ENCODE data around the gene DARS1.
"Not testable (repeated sequence)": the region's sequence is repeated elsewhere in the genome, so short reads cannot be mapped to it uniquely, and the experiment has no call there.

Gene DARS1

DNA sequence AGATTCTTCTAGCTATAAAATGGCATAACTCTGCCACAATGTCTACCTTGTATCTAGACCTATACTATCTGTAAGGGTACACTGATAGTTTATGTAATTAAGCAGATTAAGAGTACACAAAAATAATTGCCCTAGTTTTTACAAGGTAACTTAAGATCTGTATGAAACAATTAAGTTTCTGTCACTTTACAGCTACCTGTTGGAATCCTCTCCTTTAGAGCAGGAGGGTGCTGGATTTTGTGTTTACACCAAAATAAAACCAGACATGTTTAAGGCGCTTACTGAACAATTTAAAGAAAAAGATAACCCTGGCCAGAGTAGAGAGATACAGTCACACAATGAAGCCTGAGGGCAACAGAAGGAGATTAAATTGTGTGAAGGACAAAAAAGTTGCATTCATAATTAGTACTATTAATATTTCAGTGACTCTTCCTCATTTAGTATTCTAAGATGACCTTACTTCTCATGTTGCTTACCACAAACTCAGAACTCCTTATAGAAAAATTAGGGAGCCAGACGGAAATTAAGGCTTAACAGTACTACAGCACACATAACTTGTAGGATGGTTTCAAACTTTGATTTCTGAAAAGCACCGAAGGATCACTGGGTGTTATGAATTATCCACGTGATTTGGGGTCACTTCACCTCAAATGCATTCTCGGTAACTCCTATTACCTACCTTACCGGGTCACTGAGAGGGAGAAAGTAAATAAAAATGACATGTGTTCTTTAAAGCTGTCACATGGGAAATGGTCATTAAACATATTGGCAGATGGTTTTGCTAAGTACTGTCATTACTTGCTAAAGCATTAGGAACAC is 1.0 kb downstream of the DARS1 start:
- no peak for DNase-seq (ENCODE audit: low spot score)

DNA sequence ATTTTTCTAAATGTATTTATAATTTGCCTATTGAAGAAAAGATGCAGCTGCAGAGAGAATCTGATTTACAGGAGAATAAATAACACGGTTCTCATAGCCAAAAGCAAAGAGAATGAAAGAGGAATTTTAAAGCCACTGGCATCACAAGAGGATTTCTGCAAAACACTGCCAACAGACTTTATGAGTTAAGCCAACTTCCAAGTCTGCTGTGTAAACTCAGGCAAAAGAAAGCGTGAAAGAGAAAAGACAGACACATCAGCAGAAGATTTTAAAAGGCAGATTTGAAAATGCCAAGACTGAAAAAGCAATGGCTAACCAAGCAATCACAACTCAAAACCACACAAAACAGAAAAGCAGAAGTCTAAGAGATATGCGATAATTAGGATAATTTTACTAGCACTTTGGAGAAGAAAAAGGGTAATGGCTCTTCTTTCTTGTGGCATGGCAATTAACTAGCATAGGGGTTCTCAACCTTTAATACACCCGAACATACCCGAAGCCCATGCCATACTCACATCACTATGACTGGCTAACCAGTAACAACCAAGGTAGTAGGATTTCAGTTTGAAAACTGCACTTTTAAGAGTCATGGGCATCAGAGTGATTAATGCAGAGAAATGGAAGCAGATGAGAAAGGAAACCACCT is 4.9 kb downstream of the DARS1 start:
- no peak for DNase-seq (ENCODE audit: low spot score)

DNA sequence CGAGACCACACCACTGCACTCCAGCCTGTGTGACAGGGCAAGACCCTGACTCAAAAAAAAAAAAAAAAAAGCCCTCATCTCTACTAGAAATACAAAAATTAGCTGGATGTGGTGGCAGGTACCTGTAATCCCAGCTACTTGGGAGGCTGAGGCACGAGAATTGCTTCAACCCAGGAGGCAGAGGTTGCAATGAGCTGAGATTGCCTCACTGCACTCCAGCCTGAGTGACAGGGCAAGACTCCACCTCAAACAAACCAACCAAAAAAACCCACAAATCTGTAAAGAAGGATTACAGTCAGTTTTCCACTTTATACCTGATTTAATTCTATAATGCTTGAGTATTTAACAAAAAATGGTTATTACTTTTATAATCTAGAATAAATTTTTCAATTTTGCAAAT is 9.7 kb downstream of the DARS1 start:
- DNase-seq (ENCODE audit: low spot score) = no peak

DNA sequence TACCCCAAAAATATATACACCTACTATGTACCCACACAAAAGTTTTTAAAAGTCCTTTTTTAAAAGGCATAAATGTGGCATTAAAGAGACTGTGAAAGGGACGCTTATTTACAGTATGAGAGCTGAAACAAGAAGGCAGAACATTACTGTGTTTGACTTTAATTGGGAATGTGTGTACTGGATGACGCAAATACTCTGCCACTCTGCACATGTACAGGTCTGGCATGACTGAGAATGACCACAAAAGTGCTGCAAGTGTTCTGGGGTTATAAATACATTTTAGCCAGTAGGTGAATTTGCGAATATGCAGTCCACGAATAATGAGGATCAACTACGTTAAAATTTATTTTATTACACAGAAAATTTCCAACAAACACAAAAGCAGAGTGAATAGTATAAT is 11.4 kb downstream of the DARS1 start:
- no peak for DNase-seq (ENCODE audit: low spot score)

DNA sequence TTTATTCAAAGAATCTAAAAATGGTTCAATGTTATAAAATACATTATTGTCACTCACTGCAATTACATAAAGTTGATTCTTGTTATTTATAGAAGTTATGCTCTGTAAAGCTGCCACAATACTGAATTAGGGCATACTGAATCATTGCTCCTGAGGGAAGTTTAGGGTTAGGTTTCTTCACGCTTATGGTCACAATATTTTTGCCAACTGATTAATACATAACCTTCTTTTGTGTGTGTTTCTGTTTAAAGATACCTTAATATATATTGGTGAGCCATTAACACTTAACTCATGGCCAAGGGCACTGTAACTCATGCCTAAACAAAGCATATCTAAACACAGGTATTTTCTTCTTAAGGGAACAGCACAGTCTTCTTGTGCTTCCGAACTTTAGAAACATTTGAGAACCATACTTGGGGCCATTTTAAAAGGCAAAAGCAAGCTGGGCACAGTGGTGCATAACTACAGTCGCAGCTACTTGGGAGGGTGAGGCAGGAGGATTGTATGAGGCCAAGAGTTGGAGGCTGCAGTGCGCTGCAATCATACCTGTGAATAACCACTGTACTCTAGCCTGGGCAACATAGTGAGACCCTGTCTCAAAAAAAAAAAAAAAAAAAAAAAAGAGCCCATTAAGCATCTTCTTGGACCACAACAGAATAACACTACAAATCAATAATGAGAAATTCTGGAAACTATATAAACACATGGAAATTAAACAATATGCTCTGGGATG is 15.6 kb downstream of the DARS1 start:
- no peak for DNase-seq (ENCODE audit: low spot score)

DNA sequence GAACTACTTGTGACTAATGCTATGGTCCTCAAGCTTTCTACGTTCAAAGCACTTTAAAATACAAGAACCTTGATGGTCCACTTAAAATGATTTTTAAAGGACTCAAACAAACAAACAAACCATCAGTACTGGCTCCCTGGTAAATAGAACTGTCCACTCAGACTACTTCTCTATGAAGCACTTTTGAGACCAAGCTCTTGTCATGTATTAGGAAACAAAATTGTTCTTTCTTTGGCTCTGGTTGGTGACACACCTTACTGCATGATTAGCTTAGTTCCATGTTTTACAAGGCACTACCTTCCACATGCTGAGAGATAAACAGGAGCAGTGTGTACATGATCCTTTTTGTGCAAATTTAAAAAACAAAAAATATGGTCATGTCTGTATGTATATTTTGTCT is 19.7 kb downstream of the DARS1 start:
- DNase-seq (ENCODE audit: low spot score) = no peak

DNA sequence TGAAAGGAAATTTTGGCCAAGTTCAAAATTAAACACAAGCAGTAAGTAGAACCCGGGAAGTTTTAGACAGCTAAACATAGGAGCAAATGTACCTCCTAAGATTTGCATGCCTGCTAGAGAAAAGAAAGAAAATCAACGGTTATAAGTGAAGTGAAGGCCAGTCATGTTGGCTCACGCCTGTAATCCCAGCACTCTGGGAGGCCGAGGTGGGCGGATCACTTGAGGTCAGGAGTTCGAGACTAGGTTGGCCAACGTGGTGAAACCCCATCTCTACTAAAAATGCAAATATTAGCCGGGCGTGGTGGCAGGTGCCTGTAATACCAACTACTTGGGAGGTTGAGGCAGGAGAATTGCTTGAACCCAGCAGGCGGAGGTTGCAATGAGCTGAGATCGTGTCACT is 21.0 kb downstream of the DARS1 start:
- DNase-seq (ENCODE audit: low spot score) = not testable (repeated sequence)

DNA sequence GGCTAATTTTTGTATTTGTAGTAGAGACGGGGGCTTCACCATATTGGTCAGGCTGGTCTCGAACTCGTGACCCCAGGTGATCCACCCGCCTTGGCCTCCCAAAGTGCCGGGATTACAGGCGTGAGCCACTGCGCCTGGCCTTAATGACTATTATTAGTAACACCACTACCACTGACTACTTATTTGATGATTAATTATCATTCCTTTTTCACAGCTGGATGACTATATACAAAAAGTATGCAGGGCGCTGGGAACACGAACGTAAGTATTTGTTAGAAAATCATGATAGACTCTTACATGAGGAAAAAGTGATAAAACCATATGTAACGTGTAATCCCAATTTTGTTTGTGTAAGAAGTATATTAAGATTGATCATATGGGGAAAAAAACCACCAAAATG is 21.6 kb downstream of the DARS1 start:
- no peak for DNase-seq (ENCODE audit: low spot score)

DNA sequence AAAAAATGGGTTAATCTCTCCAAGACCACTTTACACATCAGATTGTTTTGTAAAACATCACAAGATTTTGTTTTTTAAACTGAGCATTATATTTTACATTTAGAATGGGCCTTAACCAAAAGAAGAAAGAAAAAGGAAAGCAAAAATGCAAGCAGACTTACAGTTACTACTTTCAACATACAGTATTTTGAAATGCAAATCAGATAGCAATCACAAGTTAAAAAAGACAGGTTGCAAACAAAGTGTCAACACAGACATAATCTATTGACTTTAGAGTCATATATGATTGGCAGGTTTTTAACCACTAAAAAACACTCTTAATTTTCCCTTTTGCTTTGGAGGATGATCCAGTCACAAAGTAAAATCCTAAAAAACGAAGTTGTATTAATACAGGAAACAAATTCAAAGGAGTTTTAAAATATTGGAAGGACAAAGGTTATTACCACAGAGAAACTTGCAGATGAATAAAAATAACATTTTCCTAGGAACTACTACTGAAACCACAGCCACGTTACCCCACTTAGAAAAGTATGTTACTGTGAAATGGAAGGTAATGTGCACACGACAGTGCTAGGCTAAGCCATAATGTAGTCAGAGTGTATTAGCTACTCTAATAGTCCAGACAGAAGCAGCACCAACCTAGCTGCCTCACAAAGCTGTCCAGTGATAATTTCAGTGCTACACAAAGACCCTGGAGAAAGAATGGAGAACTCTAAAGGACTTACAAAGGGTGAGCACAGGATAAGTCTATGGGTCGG is 22.9 kb downstream of the DARS1 start:
- DNase-seq (ENCODE audit: low spot score) = no peak

DNA sequence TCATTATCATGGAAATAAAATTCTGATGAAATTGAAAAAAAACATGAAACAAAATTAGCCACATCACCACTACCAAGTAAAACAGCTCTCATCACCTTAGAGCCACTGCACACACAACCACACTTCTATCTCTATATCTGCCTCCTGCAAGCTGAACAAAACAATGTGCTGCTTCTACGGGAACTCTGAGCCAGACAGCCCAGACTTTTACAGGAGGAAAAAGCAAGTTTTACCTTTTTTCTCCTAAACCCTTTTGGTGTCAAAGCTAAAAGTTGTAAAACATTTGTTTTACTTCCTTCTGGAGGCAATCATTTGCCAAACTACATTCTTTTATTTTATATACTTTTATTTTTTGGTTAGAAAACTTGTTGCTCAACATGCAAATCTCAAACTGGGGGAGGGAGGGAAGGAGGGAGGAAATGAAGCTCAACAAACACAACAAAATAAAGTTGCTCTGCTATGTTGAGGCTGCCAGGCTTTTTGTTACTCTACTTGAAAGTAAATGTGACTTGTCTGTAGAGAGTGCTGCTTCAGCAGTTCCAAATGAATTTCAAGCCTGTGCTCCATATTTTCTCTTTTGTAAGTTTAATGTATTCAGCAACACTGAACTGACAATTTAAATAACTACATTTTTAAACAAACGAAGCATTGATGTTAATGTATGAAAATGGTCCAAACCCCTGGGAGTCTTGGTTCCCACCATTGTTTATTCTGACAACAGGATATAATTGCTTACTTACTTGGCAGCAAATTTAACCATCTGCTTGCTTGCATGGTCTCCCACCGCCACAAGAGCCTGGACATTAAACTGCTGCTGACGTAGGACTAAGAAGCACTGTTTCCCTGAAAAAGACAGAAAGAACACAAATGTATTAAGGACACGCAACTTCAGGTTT is 24.5 kb downstream of the DARS1 start:
- DNase-seq (ENCODE audit: low spot score) = no peak

DNA sequence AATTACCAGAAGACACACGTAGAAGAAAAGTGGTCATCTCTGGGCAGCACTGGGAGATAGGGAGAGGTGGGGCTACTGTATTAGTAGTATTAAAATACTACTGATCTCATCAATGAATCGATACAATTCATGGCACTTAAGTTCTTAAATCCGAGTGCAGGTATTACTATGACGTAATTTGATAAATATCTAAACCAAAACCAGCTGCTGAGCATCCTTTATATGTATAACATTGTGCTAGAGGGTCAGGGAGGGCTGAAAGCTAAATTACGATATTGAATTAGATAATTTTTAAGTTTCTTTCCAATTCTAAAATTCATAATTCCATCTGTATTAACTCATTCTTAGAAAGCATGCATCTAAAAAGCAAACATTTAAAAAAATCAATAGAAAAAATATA is 25.3 kb downstream of the DARS1 start:
- no peak for DNase-seq (ENCODE audit: low spot score)

DNA sequence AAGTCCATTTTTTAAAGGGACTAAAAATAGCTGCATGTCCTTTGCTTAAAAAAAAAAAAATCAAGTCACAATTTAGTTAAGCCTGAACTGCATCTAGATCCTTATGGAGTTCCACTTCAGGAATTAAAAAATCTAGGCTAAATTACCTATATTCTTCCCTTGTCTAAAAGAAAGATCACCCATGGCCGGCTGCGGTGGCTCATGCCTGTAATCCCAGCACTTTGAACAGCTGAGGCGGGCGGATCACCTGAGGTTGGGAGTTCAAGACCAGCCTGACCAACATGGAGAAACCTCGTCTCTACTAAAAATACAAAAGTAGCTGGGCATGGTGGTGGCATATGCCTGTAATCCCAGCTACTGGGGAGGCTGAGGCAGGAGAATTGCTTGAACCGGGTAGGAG is 26.5 kb downstream of the DARS1 start:
- DNase-seq (ENCODE audit: low spot score) = not testable (repeated sequence)

DNA sequence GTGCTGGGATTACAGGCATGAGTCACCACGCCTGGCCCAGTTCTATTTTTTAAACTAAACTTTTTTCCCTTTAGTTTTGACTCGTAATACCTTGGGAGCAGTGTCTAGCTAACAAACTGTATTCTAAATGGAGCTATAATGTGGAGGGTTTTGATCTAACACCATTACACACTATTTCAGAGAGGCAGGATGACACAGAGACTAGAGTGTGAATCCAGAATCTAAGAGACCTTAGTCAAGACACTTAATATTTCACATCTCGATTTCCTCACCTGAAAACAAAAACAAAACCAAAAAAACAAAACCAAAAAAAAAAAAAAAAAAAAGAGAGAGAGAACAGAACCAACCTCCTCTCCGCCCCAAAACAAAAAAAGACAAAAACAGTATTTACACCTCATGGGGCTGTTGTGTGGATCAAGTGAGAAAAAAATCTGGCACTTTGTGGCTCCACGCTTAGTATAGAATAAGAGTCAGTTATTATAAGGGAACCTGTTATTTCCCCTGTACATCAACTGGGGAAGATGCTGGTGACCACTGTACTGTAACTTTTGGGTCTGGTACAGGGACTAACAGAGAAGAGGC is 31.3 kb downstream of the DARS1 start:
- no peak for DNase-seq (ENCODE audit: low spot score)

DNA sequence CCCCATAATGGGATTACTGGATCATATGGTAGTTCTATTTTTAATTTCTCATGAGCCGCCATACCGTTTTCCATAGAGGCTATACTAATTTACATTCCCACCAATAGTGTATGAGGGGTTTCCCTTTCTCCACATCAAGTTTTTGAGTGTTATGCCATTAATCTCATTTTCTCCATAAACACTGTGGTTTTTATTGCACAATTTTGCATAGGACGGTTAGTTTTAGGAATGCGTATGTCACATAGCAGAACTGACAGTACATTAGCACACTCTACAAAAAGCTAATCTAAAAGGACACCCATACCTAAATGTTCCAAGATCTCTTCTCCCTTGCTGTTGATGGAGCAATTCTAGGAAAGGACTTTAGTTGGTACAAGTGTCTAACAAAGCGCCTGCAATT is 32.5 kb downstream of the DARS1 start:
- no peak for DNase-seq (ENCODE audit: low spot score)

DNA sequence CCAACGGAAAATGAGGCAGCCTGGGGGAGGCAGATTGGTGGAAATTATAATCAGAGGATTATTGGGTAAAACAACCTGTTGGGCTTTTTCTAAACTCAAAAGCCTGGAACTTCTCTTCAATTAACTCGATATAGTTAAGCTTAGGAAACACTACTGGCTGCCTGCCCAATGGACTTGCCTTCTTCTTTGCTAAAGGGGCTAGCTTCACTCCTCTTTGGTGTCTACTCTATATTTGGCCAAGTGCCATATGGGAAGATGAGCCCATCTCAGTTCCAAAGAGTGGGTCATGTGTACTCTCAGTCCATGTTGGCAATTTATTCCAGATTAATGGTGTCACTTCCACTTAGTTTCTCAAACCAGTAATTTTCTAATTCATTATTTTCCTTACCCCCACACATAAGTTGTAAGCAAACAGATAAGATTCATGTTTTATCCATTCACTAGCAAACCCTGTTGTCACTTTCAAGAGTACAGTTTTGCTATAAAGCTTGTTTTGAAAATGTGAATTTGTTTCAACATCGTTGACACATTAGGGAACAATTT is 34.3 kb downstream of the DARS1 start:
- no peak for DNase-seq (ENCODE audit: low spot score)

DNA sequence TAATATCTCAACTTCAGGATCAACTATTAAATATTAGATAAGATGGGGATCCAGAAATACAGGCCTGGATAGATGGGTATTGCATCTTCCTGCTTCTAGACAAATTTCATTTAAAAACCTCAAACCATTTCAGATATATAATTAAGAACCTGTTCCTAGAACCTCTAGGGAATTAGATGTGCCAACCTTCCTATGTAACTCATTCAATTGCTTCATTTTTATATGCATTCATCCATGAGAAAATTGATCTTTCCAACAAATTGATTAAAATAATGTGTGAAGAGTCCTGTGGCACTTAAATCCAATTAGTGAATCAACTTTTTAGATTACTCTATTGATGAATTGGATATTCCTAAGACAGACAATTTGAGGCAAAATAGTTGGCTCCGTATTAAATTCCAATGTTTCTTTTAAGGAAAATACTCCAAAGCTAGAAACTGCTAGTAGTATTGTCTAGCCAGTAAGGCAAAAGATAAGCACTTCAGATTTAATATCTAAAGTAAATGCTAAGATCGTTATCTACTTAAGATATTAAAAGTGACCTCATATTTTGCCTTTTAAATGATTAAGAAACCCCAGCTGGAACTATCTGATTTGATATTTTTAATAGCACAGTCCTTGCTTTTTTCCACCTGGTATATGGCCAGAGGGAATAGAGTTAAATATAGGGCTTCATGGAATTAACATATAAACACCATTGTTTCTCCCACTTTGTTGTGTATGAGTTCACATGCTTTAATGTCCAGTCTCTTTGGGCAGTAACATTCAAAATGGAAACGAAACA is 35.8 kb downstream of the DARS1 start:
- no peak for DNase-seq (ENCODE audit: low spot score)

DNA sequence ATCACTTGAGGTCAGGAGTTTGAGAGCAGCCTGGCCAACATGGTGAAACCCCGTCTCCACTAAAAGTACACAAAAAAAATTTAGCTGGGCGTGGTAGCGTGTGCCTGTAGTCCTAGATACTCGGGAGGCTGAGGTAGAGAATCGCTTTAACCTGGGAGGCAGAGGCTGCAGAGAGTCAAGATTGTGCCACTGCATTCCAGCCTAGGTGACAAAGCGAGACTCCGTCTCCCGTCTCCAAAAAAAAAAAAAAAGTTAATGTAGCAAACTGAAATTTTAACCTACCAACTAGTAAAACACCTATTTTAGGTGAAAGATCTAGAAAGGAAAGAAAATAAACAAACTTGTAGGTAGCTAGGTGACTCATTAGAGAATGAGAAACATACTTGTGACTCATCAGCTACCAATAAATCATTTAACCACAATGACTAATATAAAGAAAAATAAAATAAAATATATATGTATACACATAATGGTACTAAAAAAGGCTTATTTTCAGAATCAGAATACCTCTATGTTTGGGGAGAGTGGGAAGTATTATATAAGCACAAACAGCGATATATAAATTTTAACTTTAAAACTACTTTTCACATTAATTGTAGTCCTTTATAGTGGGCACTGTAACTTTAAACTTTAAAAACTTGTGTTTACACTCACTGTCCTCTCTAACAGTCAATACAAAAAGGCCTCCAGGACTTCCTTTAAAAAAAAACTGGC is 36.6 kb downstream of the DARS1 start:
- DNase-seq (ENCODE audit: low spot score) = peak; percentile 18

DNA sequence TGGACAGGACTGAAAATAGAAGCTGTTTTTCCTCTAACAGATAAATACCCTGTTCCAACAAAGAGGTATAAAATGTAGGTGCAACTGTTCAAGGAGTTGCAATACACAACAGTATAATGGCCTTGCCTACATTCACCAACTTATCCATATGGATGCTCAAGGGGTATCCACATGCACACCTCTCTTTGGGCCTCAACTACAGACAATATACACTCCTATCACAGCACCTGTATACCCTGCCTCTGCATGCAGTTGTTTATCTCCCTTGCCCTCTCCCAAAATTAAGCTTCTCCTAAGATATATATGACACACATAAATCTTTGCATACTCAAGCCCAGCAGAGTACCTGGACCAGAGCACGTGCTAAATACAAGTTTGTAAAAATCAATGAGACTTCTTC is 37.3 kb downstream of the DARS1 start:
- DNase-seq (ENCODE audit: low spot score) = no peak

DNA sequence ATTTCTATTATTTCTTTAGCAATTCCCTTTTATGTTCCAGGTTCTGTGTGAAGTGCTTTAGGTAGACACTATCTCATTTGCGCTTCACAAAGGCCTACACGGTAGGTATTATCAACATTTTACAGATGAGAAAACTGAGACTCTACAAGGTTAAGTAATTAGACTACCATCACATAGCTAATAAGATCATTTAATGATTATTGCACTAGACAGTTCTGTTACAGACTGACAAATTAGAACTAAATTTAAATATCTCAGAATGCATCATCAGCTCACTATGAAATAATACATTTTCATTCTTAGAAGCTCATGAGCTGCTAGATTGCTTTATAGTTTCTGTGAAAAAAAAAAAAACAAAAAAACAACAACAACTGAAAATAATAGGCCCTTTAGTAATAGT is 37.9 kb downstream of the DARS1 start:
- DNase-seq (ENCODE audit: low spot score) = no peak
